ENCODE data around the gene PRDM16.

The PRDM16 gene

DNA sequence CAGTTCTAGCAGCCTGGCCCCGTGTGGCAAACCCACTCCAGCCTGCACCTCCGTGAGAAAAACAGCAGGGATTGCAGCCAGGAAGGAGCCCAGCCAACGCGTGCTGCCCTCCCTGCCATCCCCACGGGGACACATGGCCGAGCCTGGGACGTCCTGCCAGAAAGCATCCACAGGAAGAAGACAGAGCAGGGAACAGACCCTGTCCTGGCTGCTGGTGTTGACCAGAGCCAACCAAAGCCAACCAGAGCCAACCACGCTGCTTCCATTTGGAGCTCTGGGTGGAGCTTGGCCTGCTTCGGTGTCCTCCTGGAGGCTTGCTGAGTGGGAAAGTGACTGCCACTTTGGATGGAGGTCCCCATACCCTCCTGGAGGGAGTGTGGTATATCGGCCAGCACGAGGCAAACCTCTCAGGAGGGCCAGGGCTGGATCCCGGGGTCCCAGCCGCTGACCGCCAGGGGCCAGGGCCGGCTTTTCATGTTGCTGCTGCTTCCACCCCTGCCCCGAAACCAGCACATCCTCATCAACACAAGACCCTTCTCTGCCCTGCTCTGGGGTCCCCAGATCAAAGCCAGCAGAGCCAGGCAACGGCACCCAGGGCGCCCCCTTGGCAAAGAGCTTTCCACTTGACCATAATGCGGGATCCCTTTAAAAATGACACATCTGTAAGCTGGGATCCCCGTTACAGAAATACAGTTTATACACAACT, 304.9 kb downstream of the PRDM16 start:
- no peaks in the 10 kb centered on the region for H3K9me3 ChIP-seq (ENCODE audit: low read length)
- no peak overlapping the region for H3K27ac ChIP-seq (ENCODE audit: low read depth, low read length, poor library complexity, severe bottlenecking)
- no peak overlapping the region for H3K4me3 ChIP-seq (ENCODE audit: low read depth, low read length, poor library complexity, severe bottlenecking)
- H3K9ac ChIP-seq (ENCODE audit: low read length) = no peak overlapping the region
- no peaks in the 10 kb centered on the region for H3F3A ChIP-seq (ENCODE audit: insufficient read depth, low read length)
- H3K4me2 ChIP-seq (ENCODE audit: low read length) = no peak overlapping the region
- no peaks in the 10 kb centered on the region for H4K20me1 ChIP-seq (ENCODE audit: insufficient read depth, low read length)
- H3K36me3 ChIP-seq (ENCODE audit: insufficient read depth, low read length) = no peaks in the 10 kb centered on the region
- no peaks in the 10 kb centered on the region for H3K27me3 ChIP-seq (ENCODE audit: insufficient read depth, low read length)
- H3K4me1 ChIP-seq (ENCODE audit: insufficient read depth, low read length, severe bottlenecking) = no peaks in the 10 kb centered on the region
- no peaks in the 10 kb centered on the region for H3K79me2 ChIP-seq (ENCODE audit: insufficient read depth, low read length)
- TF ChIP-seq EZH2 (IDR thresholded peaks at IDR 0.05; ENCODE audit: borderline replicate concordance, low read length) = no peak
- TF ChIP-seq CTCF (IDR thresholded peaks at IDR 0.05; ENCODE audit: low read length) = no peak
- H2AFZ ChIP-seq (ENCODE audit: low read length) = no peak overlapping the region
- no peaks in the 10 kb centered on the region for H3K9me2 ChIP-seq (ENCODE audit: low read depth, low read length)

DNA sequence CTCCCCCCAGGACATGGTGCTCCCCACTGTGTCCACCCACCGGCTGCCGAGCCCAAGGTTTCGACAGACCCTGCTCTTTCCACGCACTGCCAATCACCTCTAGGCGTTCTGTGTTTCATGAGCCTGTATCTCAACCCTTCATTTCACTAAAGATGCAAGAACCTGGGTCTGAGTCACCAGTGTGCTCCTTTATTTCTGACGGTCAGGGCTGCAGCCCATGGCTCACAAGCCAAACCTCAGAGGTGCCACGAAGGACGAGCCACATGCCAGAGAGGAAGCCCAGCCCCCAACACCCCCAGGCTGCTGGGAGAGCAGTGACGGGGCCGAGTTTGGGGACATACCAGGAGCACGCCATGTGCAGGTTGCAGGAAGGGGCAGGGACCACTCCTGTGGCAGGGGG, 306.2 kb downstream of the PRDM16 start:
- Histone ChIP-seq H3K27me3 (ENCODE audit: insufficient read depth, low read length) (no peaks in the 10 kb centered on the region), H3K27ac (ENCODE audit: low read depth, low read length, poor library complexity, severe bottlenecking) (no peak overlapping the region), H3K36me3 (ENCODE audit: insufficient read depth, low read length) (no peaks in the 10 kb centered on the region), H3K4me3 (ENCODE audit: low read depth, low read length, poor library complexity, severe bottlenecking) (no peak overlapping the region), H4K20me1 (ENCODE audit: insufficient read depth, low read length) (no peaks in the 10 kb centered on the region), H3K79me2 (ENCODE audit: insufficient read depth, low read length) (no peaks in the 10 kb centered on the region), H3F3A (ENCODE audit: insufficient read depth, low read length) (no peaks in the 10 kb centered on the region), H3K9me3 (ENCODE audit: low read length) (no peaks in the 10 kb centered on the region), H3K4me2 (ENCODE audit: low read length) (no peak overlapping the region), H3K9me2 (ENCODE audit: low read depth, low read length) (no peaks in the 10 kb centered on the region), H3K9ac (ENCODE audit: low read length) (no peak overlapping the region), H3K4me1 (ENCODE audit: insufficient read depth, low read length, severe bottlenecking) (no peaks in the 10 kb centered on the region), H2AFZ (ENCODE audit: low read length) (no peak overlapping the region)
- TF ChIP-seq CTCF (IDR thresholded peaks at IDR 0.05; ENCODE audit: low read length) (no peak), EZH2 (IDR thresholded peaks at IDR 0.05; ENCODE audit: borderline replicate concordance, low read length) (no peak)

DNA sequence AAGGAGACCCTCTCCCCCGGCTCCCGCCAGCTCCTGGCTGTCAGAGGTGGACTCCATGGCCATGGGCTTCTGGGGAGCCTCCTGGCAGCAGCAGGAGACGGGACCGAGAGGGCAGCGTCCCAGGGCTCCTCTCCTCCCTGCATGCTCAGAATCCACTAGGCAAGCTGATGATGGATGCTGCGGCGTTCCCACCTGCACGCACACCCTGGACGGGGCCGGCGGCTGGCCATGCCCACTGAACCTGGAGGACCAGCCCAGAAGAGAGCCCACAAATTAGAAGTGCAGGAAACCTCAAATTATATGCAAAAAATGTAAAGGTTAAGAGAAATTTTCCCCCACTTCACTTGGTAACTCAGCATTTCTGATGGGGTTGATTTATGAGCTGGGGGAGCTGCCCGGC, 308.2 kb downstream of the PRDM16 start:
- TF ChIP-seq EZH2 (IDR thresholded peaks at IDR 0.05; ENCODE audit: borderline replicate concordance, low read length) (no peak), CTCF (IDR thresholded peaks at IDR 0.05; ENCODE audit: low read length) (no peak)
- no peaks in the 10 kb centered on the region for H3K27me3 ChIP-seq (ENCODE audit: insufficient read depth, low read length)
- H3K4me1 ChIP-seq (ENCODE audit: insufficient read depth, low read length, severe bottlenecking) = no peaks in the 10 kb centered on the region

More for the DNA sequence above, 308.2 kb downstream of the PRDM16 start:
- H3K4me2 ChIP-seq (ENCODE audit: low read length) = no peak overlapping the region
- H3K9ac ChIP-seq (ENCODE audit: low read length) = no peak overlapping the region
- H4K20me1 ChIP-seq (ENCODE audit: insufficient read depth, low read length) = no peaks in the 10 kb centered on the region
- no peaks in the 10 kb centered on the region for H3K36me3 ChIP-seq (ENCODE audit: insufficient read depth, low read length)
- no peaks in the 10 kb centered on the region for H3K9me2 ChIP-seq (ENCODE audit: low read depth, low read length)
- no peaks in the 10 kb centered on the region for H3K79me2 ChIP-seq (ENCODE audit: insufficient read depth, low read length)
- H3K4me3 ChIP-seq (ENCODE audit: low read depth, low read length, poor library complexity, severe bottlenecking) = no peak overlapping the region
- H2AFZ ChIP-seq (ENCODE audit: low read length) = no peak overlapping the region
- no peaks in the 10 kb centered on the region for H3F3A ChIP-seq (ENCODE audit: insufficient read depth, low read length)
- H3K9me3 ChIP-seq (ENCODE audit: low read length) = no peaks in the 10 kb centered on the region
- no peak overlapping the region for H3K27ac ChIP-seq (ENCODE audit: low read depth, low read length, poor library complexity, severe bottlenecking)

Data from OCI-LY1 (cell line).